A549 (cell line): ENCODE data around the gene OAS3.

Experiments used
- ATOH8 ChIP-seq: fragments of 250-450 bp; sonication (Bioruptor Pico); IDR thresholded peaks from 2 replicates; pipeline ENCODE4 v1.5.0; 2020; ENCODE audit warnings: low read depth, mild to moderate bottlenecking, moderate library complexity
- CTCF ChIP-seq: fragments of >200 bp; sonication (Bioruptor Twin); formaldehyde crosslinking; IDR thresholded peaks from 3 replicates; pipeline ENCODE4 v1.5.1; 2016
- EP300 ChIP-seq, 2 experiments: fragments of >200 bp; sonication (Bioruptor Twin); formaldehyde crosslinking; IDR thresholded peaks; 2 replicates in 1 of 2; 3 replicates in 1 of 2; pipeline ENCODE4 v1.6.1; 2016 to 2017
- HOXA7 ChIP-seq: fragments of 250-450 bp; sonication (Bioruptor Pico); IDR thresholded peaks from 2 replicates; pipeline ENCODE4 v1.5.0; 2020; ENCODE audit warnings: mild to moderate bottlenecking, moderate library complexity
- JUN ChIP-seq, 2 experiments: fragments of >200 bp; sonication (Bioruptor Twin); formaldehyde crosslinking; IDR thresholded peaks; 2 replicates in 1 of 2; 3 replicates in 1 of 2; pipeline ENCODE4 v1.6.1; 2016 to 2017
- MAX ChIP-seq: IDR thresholded peaks from 2 replicates; pipeline ENCODE4 v1.6.1; 2012
- MYC ChIP-seq: IDR thresholded peaks from 2 replicates; pipeline ENCODE4 v1.6.1; 2012; ENCODE audit warnings: mild to moderate bottlenecking, inconsistent platforms, low read length, improper control_type of control experiment, borderline replicate concordance
- POLR2A ChIP-seq: IDR thresholded peaks from 2 replicates; pipeline ENCODE4 v1.6.1; 2012; ENCODE audit warnings: mild to moderate bottlenecking, low read length
- RARB ChIP-seq: fragments of 250-450 bp; sonication (Bioruptor Pico); IDR thresholded peaks from 2 replicates; pipeline ENCODE4 v1.8.0; 2021; ENCODE audit warnings: mild to moderate bottlenecking, moderate library complexity
- REST ChIP-seq: fragments of 200-600 bp; sonication (generic); IDR thresholded peaks from 2 replicates; pipeline ENCODE4 v1.6.1; 2016; ENCODE audit warnings: antibody characterized with exemption, mild to moderate bottlenecking, moderate library complexity
- SREBF2 ChIP-seq: fragments of 450-650 bp; IDR thresholded peaks from 2 replicates; pipeline ENCODE4 v1.6.1; 2014; ENCODE audit warnings: mild to moderate bottlenecking, moderate library complexity
- TP53 ChIP-seq: fragments of 250-450 bp; sonication (Bioruptor Pico); IDR thresholded peaks from 2 replicates; pipeline ENCODE4 v1.5.0; 2021; ENCODE audit warnings: mild to moderate bottlenecking, moderate library complexity

- TF ChIP-seq CTCF, result no peak
- no peak for TF ChIP-seq SREBF2
- no peak for TF ChIP-seq REST
- no peak for TF ChIP-seq POLR2A
- TF ChIP-seq MAX, result no peak
- TF ChIP-seq RARB (CRISPR knock-in tag), result no peak
- no peak for TF ChIP-seq JUN (IDR thresholded peaks at IDR 0.05)
- no peak for TF ChIP-seq MYC
- no peak for TF ChIP-seq HOXA7 (CRISPR knock-in tag)
- no peak for TF ChIP-seq TP53
- no peak for TF ChIP-seq EP300 (IDR thresholded peaks at IDR 0.05)
- TF ChIP-seq ATOH8 (CRISPR knock-in tag), result no peak
These were observed 3.5 kb downstream of the OAS3 start for GRCh38 chr12:112941528-112942335.
